NT2/D1 (cell line): ENCODE data around the gene ZSWIM4.
"Not testable (repeated sequence)": the region's sequence is repeated elsewhere in the genome, so short reads cannot be mapped to it uniquely, and the experiment has no call there.

ENCODE experiments used
- DNase-seq: peaks from one replicate; pipeline ENCODE4 v3.0.0-alpha.2; 2011; ENCODE audit warnings: low read depth, low spot score
- H3K27me3 ChIP-seq: 2 replicates; pipeline ENCODE4 v1.6.0; 2011; ENCODE audit warnings: mild to moderate bottlenecking; ENCODE audit not compliant: insufficient read length, insufficient read depth
- H3K36me3 ChIP-seq: 2 replicates; pipeline ENCODE4 v1.6.1; 2011; ENCODE audit warnings: mild to moderate bottlenecking, low read length, mixed read lengths; ENCODE audit not compliant: insufficient read depth, insufficient read length
- H3K4me1 ChIP-seq: 2 replicates; pipeline ENCODE4 v1.5.1; 2011; ENCODE audit not compliant: insufficient read depth, insufficient read length
- H3K4me3 ChIP-seq: 2 replicates; pipeline ENCODE4 v1.5.1; 2011; ENCODE audit warnings: low read depth; ENCODE audit not compliant: insufficient read length
- H3K9ac ChIP-seq: 2 replicates; pipeline ENCODE4 v1.6.0; 2011; ENCODE audit warnings: low read depth; ENCODE audit not compliant: insufficient read length
- H3K9me3 ChIP-seq: 2 replicates; pipeline ENCODE4 v1.5.1; 2011; ENCODE audit warnings: mild to moderate bottlenecking, low read length; ENCODE audit not compliant: insufficient read depth
- SUZ12 ChIP-seq: IDR thresholded peaks from 2 replicates; pipeline ENCODE4 v1.6.1; 2011; ENCODE audit not compliant: insufficient read length, insufficient read depth; ENCODE audit errors: extremely low read depth
- YY1 ChIP-seq: IDR thresholded peaks from 2 replicates; pipeline ENCODE4 v1.6.1; 2011; ENCODE audit not compliant: insufficient read length, insufficient read depth
- ZNF274 ChIP-seq: IDR thresholded peaks from 2 replicates; pipeline ENCODE4 v1.6.1; 2011; ENCODE audit warnings: mild to moderate bottlenecking, low read depth, low read length

The ZSWIM4 gene

DNA sequence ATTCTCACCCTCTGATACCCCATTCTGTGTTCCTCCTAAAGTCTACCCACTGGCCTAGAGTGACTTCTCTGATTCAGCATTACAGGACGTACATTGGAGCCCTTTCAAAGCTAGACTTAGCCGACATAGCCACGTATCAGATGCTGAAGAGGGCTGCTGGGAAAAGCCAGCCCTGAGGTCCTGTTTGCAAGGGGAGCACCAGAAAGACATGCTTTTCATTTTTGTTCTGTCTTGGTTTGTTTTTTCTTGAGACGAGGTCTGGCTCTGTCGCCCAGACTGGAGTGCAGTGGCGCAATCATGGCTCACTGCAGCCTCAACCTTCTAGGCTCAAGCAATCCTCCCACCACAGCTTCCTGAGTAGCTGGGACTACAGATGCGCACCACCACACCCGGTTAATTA is 6.3 kb upstream of the ZSWIM4 start:
- H3K9me3 ChIP-seq, result no peaks in the 10 kb centered on the region
- no peak for TF ChIP-seq SUZ12
- TF ChIP-seq ZNF274, result no peak
- no peak for TF ChIP-seq YY1
- DNase-seq, result no peak
- H3K9ac ChIP-seq, result no peak overlapping the region
- no peak overlapping the region for H3K4me3 ChIP-seq
- no peaks in the 10 kb centered on the region for H3K36me3 ChIP-seq
- no peaks in the 10 kb centered on the region for H3K27me3 ChIP-seq
- peaks cover 8% of the 10 kb centered on the region for H3K4me1 ChIP-seq

DNA sequence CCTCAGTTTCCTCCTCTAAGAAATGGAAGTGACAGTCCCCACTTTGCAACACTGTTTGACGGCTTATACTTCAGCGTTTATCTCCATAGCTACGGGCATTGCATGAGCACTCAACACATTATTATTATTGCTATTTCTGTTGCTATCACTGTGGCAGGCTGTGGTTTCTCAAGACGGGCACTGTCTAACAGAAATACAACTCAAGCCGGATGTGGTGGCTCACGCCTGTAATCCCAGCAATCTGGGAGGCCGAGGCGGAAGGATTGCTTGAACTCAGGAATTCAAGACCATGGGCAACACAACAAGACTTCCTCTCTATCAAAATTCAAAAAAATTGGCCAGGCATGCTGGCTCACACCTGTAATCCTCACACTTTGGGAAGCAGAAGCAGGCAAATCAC is 4.9 kb upstream of the ZSWIM4 start:
- Histone ChIP-seq H3K36me3 (no peaks in the 10 kb centered on the region), H3K9me3 (no peaks in the 10 kb centered on the region), H3K27me3 (no peaks in the 10 kb centered on the region), H3K4me3 (no peak overlapping the region), H3K4me1 (peaks cover 9% of the 10 kb centered on the region), H3K9ac (no peak overlapping the region)
- no peak for DNase-seq
- TF ChIP-seq YY1 (no peak), SUZ12 (no peak), ZNF274 (no peak)

DNA sequence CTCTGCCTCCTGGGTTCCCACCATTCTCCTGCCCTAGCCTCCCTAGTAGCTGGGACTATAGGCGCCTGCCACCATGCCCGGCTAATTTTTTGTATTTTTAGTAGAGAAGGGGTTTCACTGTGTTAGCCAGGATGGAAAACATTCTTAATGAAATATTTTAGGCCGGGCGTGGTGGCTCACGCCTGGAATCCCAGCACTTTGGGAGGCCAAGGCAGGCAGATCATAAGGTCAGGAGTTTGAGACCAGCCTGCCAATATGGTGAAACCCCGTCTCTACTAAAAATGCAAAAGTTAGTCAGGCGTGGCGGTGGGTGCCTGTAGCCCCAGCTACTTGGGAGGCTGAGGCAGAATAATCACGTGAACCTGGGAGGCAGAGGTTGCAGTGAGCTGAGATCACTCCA is 1.9 kb upstream of the ZSWIM4 start:
- H3K9ac ChIP-seq, result peak overlapping the region; percentile 9
- H3K9me3 ChIP-seq, H3K4me3 ChIP-seq, H3K4me1 ChIP-seq, DNase-seq, H3K36me3 ChIP-seq, H3K27me3 ChIP-seq: not testable (repeated sequence)

- Histone ChIP-seq H3K4me3 (peak overlapping the region; percentile 39), H3K27me3 (no peaks in the 10 kb centered on the region), H3K36me3 (peaks cover under 1% of the 10 kb centered on the region), H3K9me3 (no peaks in the 10 kb centered on the region), H3K4me1 (peaks cover 3% of the 10 kb centered on the region), H3K9ac (peak overlapping the region; percentile 16)
- no peak for DNase-seq
- TF ChIP-seq YY1, result no peak
- no peak for TF ChIP-seq ZNF274
- TF ChIP-seq SUZ12, result no peak
Measured at GRCh38 chr19:13794398-13794756, 866 bp upstream of the ZSWIM4 start.

- no peak for DNase-seq
- H3K27me3 ChIP-seq, result no peaks in the 10 kb centered on the region
- H3K9ac ChIP-seq, result peak overlapping the region; percentile 90
- no peaks in the 10 kb centered on the region for H3K9me3 ChIP-seq
- peak overlapping the region; percentile 83 for H3K4me3 ChIP-seq
- H3K4me1 ChIP-seq, result peaks cover 3% of the 10 kb centered on the region
- peaks cover 7% of the 10 kb centered on the region for H3K36me3 ChIP-seq
- TF ChIP-seq SUZ12 (no peak), YY1 (no peak), ZNF274 (no peak)
Measured at GRCh38 chr19:13795595-13796300, 505 bp downstream of the ZSWIM4 start.

DNA sequence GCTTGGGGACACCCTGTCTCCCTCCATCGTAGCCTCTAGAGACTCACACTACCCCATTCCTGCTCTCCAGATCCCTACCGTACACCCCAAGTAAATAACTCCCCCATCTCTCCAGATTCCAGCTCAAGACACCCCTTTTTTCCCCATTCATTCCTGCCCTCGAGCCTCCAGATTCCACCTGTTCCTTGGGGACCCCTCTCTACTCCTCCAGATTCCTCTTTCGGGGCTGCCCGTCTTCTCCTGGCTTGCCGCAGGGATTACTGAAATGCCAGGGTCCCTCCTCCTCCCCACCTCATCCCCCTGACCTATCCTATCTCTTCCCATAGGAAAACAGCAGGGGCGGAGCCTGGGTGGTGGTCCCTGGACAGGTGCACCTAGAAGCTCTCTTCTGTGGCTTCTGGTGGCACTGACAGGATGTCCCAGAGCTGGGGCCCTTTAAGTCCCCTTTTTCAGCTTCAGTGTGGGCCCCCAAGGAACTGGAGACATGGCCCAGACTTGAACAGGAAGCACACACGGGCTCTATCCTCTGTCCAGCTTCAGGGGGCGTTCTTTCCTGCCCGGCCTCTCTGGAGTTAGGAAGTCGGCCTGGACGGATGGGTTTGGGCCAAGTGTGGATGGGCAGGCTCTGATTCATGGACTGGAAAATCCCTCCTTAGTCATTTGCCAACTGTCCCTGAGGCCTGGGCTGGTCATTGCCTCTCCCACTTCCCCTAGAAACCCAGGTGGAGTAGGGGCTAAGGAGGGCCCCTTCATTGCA is 1.2 kb downstream of the ZSWIM4 start:
- TF ChIP-seq YY1 (no peak), ZNF274 (no peak), SUZ12 (no peak)
- Histone ChIP-seq H3K4me3 (peak overlapping the region; percentile 83), H3K36me3 (peaks cover 15% of the 10 kb centered on the region), H3K4me1 (peaks cover 3% of the 10 kb centered on the region), H3K9me3 (no peaks in the 10 kb centered on the region), H3K27me3 (no peaks in the 10 kb centered on the region), H3K9ac (peak overlapping the region; percentile 90)
- no peak for DNase-seq

- Histone ChIP-seq H3K9ac (no peak overlapping the region), H3K27me3 (no peaks in the 10 kb centered on the region), H3K4me1 (peaks cover 3% of the 10 kb centered on the region), H3K36me3 (peaks cover 16% of the 10 kb centered on the region), H3K9me3 (no peaks in the 10 kb centered on the region), H3K4me3 (no peak overlapping the region)
- no peak for DNase-seq
- TF ChIP-seq YY1 (no peak), SUZ12 (no peak), ZNF274 (no peak)
Measured at GRCh38 chr19:13797058-13797440, 1.8 kb downstream of the ZSWIM4 start.
